Measurements from ENCODE around the gene PTGDR2.
"Not testable (repeated sequence)": the region's sequence is repeated elsewhere in the genome, so short reads cannot be mapped to it uniquely, and the experiment has no call there.

PTGDR2 gene

DNA sequence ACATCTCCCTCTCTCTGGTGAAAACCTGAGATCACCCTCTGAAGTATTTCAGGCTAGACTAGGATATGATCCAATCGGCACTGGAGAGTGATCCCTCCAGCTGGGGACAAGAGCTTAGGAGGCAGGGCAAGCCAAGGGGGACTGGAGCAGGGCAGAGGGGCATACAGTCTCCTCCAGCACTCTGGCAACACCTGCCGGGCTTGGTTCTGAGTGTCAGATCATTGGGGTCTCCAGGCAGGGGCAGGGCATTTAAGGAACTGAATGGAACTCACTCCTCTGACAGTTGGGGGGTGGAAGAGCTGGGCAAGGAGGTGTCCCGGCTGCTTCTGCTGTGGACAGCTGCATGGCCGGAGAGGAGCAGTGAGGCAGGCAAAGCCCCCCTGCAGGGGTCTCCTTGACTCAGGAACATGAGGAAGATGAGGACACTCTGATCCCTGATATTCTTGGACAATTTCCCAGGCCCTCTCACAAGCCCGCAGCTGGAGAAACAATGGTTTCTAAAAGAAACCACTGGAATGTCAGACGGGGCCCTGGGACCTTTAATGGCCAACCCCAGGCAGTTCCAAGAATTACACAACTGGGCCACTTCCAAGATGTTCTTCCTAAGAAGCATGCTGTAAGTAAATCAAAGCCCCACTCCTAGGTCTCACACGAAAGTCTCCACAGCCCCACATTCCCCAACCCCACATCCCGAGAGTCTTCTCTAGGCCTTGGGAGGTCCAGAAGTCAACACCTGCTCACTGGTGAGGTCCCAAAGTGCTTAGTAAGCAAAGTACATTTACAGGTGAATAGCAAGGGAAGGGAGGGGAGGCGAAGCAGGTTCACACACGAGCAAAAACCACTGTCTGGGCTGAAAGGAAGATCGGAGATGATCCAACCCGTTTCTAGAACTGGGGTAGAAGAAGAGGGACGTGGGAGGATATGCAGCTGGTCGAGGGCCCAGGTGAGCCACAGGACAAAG is 15.0 kb downstream of the PTGDR2 start:
- DNase-seq: peak; percentile 89

DNA sequence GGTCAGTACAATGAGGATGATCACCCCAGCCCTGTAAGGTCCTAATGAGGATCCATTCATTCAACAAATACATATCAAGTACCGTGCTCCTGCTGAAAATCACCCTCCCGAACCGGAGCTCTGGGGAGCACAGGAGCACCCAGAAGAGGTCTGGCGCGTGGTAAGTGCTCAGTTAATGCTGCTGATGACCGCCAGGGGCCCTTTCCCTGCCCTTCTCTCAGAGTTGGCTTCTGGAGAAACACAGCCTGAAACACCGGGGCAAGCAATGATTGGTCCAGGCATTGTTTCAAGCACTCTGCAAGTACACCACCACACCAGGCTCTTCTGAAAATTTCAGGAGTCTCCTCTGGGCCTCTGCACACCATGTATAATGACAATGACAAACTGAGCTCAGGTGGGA is 17.6 kb downstream of the PTGDR2 start:
- no peak for DNase-seq

DNA sequence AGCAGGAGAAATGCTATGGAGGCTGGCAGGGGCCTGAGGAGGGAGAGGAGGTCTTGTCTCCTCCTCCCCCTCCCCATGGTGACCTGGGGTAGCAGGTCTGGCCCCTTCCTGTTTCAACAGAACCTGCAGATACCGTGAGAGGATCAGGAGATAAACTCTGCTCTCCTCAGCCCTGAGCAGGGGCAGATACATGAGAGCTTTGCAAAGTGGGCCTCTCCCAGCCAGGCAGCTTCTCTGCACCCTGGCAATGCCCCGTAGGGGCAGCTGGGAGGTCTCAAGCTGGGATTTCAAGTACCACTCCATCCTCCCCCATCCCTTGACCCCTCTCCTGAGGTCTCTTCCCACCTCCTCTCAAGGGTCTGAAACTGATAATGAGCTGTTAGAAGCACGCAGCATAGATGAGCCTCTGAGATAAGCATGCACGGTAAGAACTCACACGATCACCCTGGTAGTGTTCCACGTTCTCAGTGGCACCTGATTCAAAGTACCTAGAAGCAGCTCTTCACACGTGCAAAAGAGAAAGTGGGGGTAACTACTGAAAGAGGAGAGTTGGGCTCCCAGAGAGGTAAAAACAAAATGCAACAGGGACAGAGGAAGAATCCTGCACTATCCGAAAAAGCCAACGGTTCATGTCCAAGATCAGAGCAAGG is 18.8 kb downstream of the PTGDR2 start:
- no peak for DNase-seq

DNA sequence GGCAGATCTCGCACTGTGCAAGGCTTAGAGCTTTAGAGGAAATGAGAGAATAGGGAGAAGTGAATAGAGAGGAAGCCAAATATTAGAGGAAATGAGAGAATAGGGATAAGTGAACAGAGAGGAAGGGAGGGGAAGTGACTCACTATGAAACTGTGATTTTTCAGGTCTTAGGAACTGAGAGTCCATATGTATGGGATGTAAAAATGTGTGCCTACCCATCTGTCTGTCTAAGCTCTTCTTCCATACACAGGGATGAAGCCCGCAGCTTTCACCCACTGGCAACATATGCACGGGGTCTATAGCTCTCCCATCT is 20.3 kb downstream of the PTGDR2 start:
- DNase-seq: no peak

DNA sequence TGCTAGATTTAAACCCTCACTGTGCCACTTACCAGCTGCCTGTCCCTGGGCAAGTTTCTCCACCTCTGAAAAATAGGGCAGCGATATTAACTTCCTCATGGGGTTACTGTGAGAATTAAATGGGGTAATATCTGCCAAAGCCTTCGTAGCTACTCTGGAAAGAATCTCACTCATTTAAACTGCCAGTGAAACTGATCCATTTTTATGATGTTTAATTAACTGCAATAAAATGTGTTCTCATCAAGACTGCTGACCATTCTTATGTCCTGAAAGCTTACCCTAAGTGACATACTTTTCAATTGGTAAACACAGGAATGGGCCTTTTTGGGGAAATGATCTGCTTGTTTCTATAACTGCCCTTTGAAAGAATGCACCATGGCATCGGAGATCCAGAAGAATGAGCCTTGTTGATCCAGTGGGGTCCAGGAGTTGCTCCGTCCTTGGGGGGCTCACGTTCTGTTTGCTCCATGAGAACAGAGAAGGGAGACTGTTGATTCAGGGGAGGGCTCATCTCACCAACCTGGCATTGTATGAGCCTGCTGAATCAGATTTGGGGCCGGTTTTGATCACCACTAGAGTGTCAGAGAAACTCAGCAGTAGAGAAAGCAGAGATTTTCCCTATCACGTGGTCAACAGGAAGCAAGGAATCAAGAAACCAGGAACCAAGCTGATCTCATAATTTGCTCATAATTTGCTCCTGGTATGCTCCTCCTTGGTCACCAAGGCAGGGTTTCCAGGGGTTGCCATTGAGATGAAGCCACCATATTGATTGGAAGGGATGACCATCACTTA is 20.8 kb downstream of the PTGDR2 start:
- DNase-seq: no peak

DNA sequence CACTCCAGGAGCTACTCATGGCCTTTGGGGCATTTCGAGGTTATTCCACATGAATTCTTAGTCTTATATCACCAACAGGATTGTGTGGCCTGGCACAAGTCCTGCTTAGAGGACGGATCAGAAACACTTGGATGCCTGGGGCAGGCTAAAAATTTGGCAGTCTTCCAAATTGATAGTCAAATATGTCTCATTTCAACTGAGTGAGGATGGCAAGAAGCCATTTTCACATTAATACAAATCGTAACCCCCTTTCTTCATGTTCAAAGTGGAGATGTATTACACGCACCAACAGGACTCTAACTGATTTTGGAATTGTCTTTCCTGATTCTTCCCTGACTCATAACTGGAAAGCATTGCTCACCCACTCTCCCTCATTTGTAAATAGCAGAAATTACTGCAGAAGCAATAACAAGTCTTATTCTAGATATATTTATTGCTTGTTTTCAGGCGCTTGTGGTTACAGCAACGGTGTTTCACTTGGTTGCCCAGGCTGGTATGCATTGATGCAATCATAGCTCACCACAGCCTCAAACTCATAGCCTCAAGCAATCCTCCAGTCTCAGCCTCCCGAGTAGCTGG is 24.2 kb downstream of the PTGDR2 start:
- DNase-seq: no peak

DNA sequence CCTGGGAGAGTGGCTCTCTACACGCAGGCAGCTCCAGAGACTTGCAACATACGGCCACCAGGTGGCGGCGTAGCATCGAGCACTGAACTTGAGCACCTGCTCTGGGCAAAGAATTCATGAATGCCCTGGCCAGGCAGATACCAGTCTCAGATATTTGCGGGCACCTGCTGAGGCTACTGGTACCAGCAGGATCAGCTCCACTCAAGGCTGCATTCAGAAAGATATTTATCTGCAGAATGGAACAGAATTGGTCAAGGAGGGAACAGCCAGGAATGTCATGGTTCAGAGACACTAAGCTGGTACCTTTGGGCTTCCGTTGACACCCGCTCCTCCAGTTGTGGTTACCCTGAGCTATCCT is 24.6 kb downstream of the PTGDR2 start:
- DNase-seq: peak; percentile 86

DNA sequence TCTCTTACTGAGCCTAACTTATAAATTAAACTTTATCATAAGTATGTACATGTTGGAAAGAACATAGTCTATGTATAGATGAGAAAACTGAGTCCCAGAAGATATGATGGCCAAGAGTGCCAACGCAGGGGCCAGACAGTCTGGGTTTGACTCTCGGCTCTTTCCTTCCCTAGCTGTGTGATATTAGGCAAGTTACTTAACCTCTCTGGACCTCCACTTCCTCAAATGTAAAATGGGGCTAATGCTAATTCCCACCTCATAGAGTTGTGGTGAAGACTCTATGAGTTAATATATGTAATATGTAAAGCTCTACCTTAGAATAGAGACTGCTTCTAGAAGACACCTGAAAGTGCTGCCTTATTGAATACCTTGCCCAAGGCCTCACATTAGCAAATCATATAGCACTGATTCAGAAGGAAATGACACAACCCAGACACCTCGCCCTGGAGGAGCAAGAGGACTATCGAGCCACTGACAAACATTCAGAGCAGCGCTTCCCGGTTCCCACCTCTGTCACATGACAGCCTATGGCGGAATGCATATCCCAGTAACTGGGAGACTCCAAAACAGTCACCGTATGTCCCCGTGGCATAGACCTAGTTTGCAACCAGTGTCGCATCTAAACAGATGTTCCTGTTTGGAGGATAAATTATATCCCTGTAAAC is 25.1 kb downstream of the PTGDR2 start:
- no peak for DNase-seq

DNA sequence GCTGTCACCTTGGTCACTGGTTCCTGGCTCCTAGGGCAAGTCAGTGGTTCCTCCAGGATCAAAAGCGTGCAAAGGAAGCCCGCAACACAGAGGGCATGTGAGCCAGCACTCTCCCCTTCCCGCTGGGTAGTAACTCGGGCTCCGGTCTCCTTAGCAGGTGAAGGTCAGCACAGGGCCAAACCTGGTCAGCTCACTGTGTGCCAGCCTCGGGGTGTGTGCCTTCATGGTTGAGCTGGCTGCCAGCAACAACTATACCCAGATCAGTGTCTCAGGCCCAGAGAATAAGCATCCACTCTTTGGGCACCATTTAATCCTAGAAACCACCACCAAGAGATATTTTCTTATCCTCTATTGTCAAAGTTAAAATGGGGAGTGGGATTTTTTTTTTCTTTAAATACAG is 30.0 kb downstream of the PTGDR2 start:
- no peak for DNase-seq

DNA sequence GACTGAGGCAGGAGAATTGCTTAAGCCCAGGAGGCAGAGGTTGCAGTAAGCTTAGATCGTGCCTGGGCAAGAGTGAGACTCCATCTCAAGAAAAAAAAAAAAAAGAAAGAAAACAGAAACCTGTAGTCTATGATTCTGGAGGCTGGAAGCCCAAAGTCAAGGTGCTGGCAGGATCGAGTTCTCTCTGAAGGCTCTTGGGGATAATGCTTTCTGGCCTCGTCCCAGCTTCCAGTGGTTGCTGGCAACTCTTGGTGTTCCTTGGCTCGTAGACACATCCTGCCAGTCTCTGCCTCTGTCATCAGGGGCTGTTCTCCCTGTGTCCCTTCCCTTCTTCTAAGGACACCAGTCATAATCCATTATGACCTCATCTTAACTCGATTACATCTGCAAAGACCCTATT is 30.6 kb downstream of the PTGDR2 start:
- DNase-seq: no peak

DNA sequence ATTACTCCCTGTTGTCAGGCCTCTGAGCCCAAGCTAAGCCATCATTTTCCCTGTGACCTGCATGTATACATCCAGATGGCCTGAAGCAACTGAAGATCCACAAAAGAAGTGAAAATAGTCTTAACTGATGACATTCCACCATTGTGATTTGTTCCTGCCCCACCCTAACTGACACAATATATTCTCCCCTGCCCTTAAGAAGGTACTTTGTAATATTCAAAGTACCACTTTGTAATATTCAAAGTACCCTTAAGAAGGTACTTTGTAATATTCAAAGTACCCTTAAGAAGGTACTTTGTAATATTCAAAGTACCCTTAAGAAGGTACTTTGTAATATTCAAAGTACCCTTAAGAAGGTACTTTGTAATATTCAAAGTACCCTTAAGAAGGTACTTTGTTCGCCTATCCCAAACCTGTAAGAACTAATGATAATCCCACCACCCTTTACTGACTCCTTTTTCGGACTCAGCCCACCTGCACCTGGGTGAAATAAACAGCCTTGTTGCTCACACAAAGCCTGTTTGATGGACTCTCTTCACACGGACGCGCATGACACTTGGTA is 31.9 kb downstream of the PTGDR2 start:
- DNase-seq: not testable (repeated sequence)

DNA sequence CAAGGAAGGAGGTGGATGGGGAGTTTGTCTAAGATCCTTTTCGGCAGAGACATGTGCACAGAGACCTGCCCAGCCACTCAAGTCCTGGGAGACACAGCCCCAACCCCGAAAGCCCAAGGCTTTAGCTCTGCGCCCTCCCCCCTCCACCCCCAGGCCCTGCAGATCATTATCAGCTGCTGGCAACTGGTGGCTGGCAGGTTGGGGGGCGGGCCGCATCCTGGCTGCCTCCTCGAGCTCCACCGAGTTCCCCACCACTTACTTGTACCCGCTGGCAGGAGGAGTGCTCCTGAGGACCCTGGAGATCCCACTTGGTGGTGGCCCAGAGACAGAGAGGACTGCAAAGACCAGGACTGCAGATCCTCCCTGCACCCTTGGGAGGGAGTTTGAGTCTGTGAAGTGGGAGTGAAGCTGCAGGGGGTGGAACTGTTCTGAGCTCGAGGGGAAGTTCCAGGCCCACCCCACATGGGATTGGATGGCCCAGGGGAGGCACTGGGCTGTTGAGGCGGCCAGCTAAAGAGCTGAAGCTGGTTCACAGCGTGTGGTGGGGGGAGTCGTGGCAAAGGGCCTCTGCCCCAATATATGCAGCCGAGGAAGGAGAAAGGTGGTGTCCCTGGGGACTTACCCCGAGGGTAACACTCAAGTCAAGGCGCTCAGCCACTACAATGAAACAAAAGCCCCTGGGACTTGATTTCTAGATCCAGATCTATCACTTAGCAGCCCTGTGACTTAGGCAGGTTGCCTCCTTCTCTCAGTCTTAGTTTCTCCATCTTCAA is 33.7 kb downstream of the PTGDR2 start:
- DNase-seq: no peak

DNA sequence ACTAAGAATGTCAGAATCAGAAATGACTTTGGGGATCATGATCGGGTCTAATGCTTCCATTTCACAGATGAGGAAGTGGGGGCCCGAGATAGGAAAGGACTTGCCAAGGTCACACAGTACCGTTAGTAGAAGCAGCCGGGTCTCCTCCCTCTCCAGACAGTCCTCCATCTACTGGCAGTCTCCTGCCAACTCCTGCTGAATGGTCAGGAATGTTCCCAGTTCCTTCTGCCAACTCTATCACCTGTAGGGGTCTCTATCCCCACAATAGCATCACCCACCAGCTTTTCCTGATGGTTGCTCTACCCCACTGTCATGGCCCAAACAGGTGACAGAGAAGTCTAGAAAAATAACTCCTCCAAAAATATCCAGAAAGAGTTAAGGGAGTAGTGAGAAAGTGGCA is 37.7 kb downstream of the PTGDR2 start:
- no peak for DNase-seq

DNA sequence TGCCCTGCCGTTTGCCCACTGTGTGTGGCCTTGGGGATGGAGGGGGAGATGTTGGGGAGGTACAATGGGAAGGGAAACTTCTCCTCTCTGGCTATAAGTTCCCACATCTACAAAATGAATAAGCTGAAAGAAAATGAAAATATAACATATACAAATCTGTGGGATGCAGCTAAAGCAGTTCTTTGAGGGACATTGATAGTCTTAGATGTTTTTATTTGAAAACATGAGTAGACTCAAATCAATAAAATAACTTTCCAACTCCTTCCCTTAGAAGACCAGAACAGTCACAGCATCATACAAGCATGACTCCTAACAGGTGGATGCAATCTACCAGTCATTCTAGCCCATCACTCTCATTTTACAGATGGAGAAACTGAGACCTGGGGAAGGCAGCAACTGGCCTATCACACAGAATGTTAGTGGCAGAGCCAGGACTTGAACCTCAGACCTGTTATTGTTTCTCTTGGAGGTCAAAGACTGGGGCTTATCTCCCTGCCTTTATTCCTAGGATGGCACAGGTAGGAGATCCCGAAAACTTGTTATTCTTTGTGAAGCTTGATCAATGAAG is 39.1 kb downstream of the PTGDR2 start:
- no peak for DNase-seq

DNA sequence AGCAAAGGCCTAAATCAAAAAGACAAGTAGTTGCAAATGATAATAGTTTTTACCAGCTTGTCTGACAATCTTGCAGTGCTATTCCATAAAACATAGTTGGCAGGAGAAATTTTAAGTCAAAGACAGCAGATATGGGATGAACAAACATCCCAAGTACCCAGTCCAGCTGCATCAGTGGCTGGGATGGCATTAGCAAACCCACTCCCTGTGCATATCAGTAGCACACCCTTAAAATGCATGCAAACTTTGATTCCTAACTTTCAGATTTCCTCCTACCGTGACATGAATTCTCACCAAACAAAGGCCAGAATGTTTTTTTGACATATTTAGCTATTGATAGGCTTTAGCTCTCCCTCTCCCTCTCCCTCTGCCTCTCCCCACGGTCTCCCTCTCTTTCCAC is 41.6 kb downstream of the PTGDR2 start:
- DNase-seq: no peak

DNA sequence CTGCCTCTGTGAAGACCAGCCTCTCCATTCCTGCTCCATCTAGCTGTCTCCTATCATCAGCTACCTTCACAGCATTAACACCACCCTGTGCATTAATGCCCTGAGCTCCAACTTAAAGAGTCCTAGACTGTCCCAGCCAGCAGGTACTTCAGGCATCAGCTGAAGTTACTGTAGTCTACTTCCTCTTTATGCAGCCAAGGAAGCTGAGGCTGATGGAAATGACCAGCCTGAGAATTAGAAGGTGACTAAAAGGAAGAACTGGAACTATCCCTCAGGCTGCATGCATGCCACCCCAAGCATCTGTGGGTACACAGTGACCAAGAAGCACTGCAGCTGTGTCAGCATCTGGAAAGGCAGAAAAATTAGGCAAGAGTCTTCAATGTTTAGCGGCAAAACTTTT is 42.4 kb downstream of the PTGDR2 start:
- DNase-seq: no peak

DNA sequence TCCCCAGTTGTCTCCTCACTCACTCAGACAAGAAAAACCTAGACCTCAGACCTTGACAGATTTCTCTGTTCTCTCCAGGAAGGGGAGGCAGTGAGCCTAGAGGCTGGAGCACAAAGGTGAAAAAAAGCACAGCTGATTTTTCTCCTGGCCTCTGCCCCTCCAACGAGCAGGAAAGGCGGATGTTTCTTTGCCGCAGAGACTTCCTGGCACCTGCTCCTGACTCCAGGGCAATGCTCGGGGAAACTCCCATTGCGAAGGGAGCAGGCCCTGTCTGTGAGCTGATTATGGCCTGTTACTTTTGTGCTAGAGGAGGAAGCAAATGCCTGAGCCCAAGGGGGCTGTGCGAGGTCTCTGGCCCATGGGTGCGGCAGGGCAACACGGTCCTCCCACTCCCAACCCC is 45.2 kb downstream of the PTGDR2 start:
- DNase-seq: no peak

DNA sequence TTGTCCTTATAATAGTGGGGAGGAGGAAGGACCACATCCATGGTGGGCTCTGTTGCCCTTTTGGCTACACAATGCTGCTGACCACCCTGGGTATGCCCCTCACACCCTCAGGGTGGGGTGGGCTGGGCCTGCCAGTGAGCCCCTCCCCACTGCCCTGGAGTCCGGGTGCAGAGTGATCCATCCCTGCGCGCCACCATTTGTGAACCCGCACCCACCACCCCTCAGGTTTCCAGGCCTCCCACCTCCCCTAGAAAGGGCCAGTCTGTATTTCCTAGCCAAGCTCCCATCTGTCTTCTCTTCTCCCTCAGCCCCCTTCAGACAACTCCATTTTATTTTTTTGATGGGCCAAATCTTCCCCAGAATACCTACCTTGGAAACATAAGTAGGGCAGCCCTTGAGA is 45.6 kb downstream of the PTGDR2 start:
- DNase-seq: no peak

DNA sequence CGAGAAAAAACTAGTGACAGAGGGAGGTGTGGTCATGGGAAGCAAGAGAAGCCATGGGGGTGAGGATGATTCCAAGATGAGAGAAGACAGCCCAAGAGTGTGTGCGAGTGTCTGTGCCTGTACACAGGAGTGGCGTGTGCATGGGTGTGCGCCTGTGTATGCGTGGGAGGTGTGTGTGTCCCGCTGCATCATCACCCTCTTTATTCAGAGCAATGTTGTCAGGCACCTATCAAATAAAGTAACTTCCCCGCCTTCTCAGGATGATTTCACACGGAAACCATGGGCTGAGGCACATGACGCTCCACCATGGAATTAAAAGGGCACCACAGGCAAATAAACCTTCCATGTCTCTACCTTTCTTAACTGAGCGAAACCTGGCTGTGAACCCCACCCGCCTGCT is 46.1 kb downstream of the PTGDR2 start:
- no peak for DNase-seq

DNA sequence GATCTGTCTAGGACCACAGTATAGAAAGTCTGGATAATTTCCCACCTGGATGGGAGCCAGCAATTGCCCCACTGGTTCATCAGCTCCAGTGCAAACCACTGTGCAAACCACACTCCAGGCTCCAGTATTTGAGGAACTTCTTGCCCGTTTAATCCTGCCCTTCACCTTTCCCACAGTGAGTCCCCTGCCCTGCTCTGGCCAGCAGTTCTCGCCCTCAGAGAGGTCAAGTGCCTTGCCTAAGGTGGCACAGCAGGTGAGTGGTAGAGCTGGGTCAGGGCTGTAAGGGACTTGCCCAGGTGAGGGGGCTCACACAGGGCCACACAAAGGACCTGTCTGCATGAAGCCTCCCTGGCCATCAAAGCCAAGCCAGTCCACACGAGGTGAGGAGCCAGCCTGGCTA is 46.5 kb downstream of the PTGDR2 start:
- no peak for DNase-seq

DNA sequence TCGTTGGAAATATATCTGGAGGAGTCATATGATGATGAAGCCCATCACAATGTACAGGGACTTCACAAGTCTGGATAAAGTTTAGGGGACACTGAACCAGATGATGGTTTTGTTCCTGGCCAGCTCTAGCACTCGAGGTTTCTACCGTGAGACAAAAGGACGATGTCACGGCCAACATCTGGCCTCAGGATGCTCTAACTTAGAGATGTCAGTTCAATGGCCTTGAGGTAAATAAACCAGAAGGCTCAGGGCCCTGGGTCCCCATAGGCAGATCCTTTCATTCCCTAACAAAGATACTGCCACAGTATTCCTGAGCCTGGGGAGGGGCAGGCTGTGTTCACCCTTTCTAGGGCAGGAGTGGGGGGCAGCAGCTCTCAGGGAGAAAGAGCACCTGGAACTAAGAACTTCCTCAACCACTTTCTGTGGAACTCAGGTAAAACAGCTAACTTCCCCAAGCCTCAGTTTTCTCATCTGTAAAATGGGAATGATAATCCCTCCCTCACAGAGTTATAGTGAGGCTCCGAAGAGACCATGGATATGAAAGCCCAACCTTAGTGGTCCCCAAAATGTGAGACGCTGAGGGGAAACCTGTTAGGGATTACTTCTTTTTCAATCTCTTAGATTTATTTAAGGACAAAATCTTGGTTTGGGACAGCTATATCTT is 52.3 kb downstream of the PTGDR2 start:
- DNase-seq: no peak

Measured in femur (tissue), 1 donor.